Astrocyte of the spinal cord (primary cell): ENCODE results near the gene ASIC2.

Experiments used
- DNase-seq: peaks from one replicate; pipeline ENCODE4 v3.0.0; 2011; ENCODE audit warnings: low read depth, low spot score
- H3K4me3 ChIP-seq: 2 replicates; pipeline ENCODE4 v1.5.1; 2011; ENCODE audit warnings: low read depth, mild to moderate bottlenecking, low read length, moderate library complexity
- CTCF ChIP-seq: IDR thresholded peaks from 2 replicates; pipeline ENCODE4 v1.5.1; 2012; ENCODE audit warnings: low read depth, mild to moderate bottlenecking, low read length, inconsistent platforms
- in situ Hi-C: cut with HindIII; loops from 2 replicates; pipeline ENCODE4 v1.10.0; 2017; ENCODE audit warnings: low sequenced_read_pairs

ASIC2 gene

GRCh38 chr17:33261820-33262219 is 31.3 kb downstream of the ASIC2 start:
- in situ Hi-C loops: no loop called here

DNA sequence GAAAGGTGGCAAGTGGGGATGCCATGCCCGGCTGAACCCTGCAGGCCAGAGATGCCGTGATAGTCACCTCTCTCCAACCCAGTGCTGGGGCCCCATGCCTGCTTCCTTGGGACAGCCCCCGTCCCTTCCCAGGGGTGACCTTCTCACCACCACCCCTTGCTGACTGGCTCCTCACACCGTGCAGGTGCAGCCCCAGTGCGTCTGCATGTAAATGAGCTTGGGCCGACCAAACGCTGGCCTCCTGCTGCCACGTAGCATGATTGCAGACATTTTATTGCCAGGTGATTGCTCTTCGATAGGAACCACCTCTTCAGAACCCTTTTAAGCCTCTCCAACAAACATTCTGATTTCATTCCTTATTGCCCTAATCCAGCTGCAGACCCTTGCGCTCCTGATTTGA is 32.5 kb downstream of the ASIC2 start:
- no peak for TF ChIP-seq CTCF
- in situ Hi-C loops: no loop called here
- no peak for DNase-seq
- H3K4me3 ChIP-seq: no peak overlapping the region

More at GRCh38 chr17:33261820-33262219, 31.3 kb downstream of the ASIC2 start:
- no peak overlapping the region for H3K4me3 ChIP-seq
- no peak for TF ChIP-seq CTCF
- DNase-seq: no peak

DNA sequence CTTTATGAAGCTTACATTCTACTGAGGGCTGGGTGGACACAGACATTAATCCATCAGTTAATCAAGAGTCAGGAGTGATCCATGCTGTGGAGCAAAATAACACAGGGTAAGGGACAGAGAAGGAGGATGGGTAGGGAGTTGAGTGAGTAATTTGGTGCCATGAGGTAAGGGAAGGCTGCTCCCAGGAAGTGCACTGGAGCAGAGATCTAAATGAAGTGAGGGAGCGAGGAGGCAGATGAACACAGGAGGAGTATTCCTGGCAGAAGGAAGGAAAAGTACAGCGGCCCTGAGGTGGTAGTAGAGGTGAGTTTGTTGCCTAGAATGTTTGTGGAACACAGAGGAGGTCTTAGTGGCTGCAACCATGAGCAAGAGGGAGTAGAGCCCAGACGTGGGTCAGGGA is 34.8 kb downstream of the ASIC2 start:
- in situ Hi-C loops: no loop called here
- no peak for TF ChIP-seq CTCF
- no peak overlapping the region for H3K4me3 ChIP-seq
- no peak for DNase-seq

- DNase-seq: no peak
- TF ChIP-seq CTCF: no peak
- in situ Hi-C loops: no loop called here
- no peak overlapping the region for H3K4me3 ChIP-seq
These were observed 47.9 kb downstream of the ASIC2 start for GRCh38 chr17:33245183-33245582.

DNA sequence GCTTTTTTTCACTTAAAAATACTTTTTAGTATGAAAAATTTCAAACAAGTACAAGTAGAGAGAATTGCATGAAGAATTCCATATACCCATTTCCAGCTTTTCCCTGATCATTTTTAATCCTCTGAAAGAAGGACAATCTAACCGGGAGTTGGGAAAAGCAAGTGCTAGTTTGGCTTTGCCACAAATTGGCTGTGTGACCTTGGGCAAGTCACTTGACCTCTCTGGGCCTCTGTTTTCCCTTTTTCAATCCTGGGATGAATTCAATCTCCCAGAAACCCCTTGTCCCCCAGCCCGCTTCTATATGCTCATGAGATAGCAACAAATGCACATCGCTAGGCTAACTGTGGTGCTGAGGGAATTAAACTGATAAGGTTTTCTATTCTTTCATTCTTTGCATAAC is 49.4 kb downstream of the ASIC2 start:
- no peak overlapping the region for H3K4me3 ChIP-seq
- DNase-seq: no peak
- in situ Hi-C loops: no loop called here
- no peak for TF ChIP-seq CTCF

DNA sequence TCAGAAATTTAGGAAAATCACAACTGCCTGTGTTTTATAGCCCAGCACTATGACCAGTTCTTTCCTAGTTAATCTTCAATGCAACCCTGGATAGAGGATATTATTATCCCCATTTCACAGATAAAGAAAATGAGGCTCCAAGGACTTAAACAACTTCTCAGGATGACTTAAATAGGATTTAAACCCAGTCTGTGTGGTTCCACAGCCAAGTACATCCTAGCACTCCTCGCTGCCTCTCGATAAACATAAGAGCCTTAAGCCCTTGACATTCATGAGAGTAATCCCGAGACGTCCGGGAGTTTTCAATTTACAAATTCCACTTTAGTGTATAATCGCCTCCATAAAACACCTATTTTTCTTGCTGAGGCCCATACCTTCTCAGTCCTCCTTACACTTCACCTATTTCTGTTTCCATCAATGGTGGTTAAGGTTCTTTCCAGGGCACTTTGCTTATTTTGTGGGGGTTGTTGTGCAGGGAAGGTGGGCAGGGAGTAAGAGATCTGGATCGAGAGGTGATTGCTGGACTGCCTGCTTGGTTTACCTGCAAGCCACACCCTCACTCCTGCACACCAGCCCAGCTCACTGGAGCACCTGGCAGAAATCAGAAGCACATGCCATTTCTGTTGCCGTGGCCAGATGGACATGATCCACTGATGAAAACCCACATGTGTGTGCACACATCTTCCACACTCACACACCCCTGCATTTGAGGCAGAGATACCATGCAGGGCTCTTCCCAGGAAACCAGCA is 50.5 kb downstream of the ASIC2 start:
- H3K4me3 ChIP-seq: no peak overlapping the region
- in situ Hi-C loops: no loop called here
- TF ChIP-seq CTCF: no peak
- DNase-seq: no peak

DNA sequence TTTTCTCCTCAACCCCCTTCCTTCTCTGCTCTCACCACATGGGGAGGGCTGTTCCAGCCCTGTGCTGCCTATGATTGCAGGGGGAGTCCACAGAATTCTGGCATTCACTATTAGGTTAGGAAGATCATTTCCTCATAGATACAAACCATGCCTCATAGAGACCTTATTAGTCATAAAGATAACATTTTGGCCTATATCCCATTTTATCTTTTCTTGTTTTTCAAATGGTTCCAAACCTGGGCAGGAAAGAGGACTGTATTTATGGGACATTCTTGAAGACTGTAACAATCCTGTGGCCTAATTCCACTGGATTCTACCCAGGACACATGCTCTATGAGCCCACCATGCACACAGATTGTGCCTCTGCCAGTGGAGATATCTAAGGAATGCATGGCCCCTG is 51.7 kb downstream of the ASIC2 start:
- DNase-seq: no peak
- in situ Hi-C loops: no loop called here
- TF ChIP-seq CTCF: no peak
- H3K4me3 ChIP-seq: no peak overlapping the region
